Stomach (tissue), 4 donors: ENCODE results near the gene SLC1A5.

ENCODE experiments used
- CTCF ChIP-seq, 7 experiments: fragments of 450-650 bp in 4 of 7; fragments of 200-600 bp in 3 of 7; sonication (generic) in 3 of 7; IDR thresholded peaks; one replicate each; pipeline ENCODE4 v1.5.1; 2016 to 2019; ENCODE audit warnings: antibody characterized with exemption in 7 of 7, control low read depth in 2 of 7, mild to moderate bottlenecking in 1 of 7
- EP300 ChIP-seq: sonication (generic); formaldehyde crosslinking; IDR thresholded peaks from one replicate; pipeline ENCODE4 v1.6.1; 2017; ENCODE audit warnings: antibody characterized with exemption
- POLR2A ChIP-seq, 4 donors: fragments of 450-650 bp; IDR thresholded peaks; one replicate each; pipeline ENCODE4 v1.6.1; 2016; ENCODE audit warnings: antibody characterized with exemption in 4 of 4, control low read depth in 2 of 4, mild to moderate bottlenecking in 1 of 4, moderate library complexity in 1 of 4
- POLR2AphosphoS5 ChIP-seq, 3 donors: sonication (generic); formaldehyde crosslinking; IDR thresholded peaks; one replicate each; pipeline ENCODE4 v1.6.1; 2016; ENCODE audit warnings: antibody characterized with exemption in 3 of 3

- TF ChIP-seq CTCF (IDR thresholded peaks at IDR 0.05) (no peak), POLR2A (IDR thresholded peaks at IDR 0.05) (no peak), EP300 (no peak), POLR2AphosphoS5 (IDR thresholded peaks at IDR 0.05) (peak in 2 of 3 donors; percentile 37 to 39)
Observed at GRCh38 chr19:46787331-46788261, 798 bp downstream of the SLC1A5 start.
